ENCODE results near the gene DNAJB2. TPM values are rescaled to one million over a fixed set of nuclear protein-coding genes. Genes with fewer than 3 reads are reported as not detected.

DNAJB2 gene
- total RNA-seq, 4 donors from 2014 or later: 58.6 to 76.5 (median 71.8) TPM

GRCh38 chr2:219244789-219245147 is 34.4 kb upstream of the DNAJB2 start:
- ATAC-seq: no peak
- Histone ChIP-seq H3K27me3 (no peaks in the 10 kb centered on the region), H3K27ac (peak overlapping the region; percentile 83 to 99 (median 96)), H3K4me1 (peaks cover 38 to 41% of the 10 kb centered on the region in 2 donors), H3K36me3 (peaks cover 0 to 14% of the 10 kb centered on the region in 2 donors), H3K4me3 (peak overlapping the region; percentile 65 to 98 (median 82)), H3K9me3 (no peaks in the 10 kb centered on the region)
- intact Hi-C loops (cut with DNase I; ENCODE audit: low total_unique reads): loop anchor here (1.0 to 5.0 kb wide), 3 partner anchors 15 to 353 kb away; partner anchors contain the start of genes ANKZF1, ATG9A, CNPPD1 and STK11IP
- in situ Hi-C loops (cut with MboI; ENCODE audit: low sequenced_read_pairs in 4 of 4): no loop called here
- TF ChIP-seq CTCF (IDR thresholded peaks at IDR 0.05 in 4 of 5, conservative IDR thresholded peaks at IDR 0.05 in 1 of 5) (no peak), POLR2A (IDR thresholded peaks at IDR 0.05) (no peak)
- no peak for DNase-seq

GRCh38 chr2:219245148-219245898 is 33.8 kb upstream of the DNAJB2 start, which contains the start of the genes GLB1L and STK16:
Gene GLB1L, minus strand, starts transcription at chr2:219245444. Its CDS starts 1,871 bp downstream, at chr2:219243573.
Gene STK16, plus strand, starts transcription at chr2:219245479. Its CDS starts 521 bp downstream, at chr2:219246000.
- Histone ChIP-seq H3K4me3 (peak within 1 kb of the TSS; percentile 65 to 98 (median 82)), H3K27ac (peak within 1 kb of the TSS; percentile 83 to 99 (median 96)), H3K4me1 (peaks cover 43 to 47% of the 10 kb centered on the region in 2 donors), H3K9me3 (no peaks in the 10 kb centered on the region), H3K36me3 (peaks cover 0 to 20% of the 10 kb centered on the region in 2 donors), H3K27me3 (no peaks in the 10 kb centered on the region)
- peak; percentile 89 to 90 for ATAC-seq
- in situ Hi-C loops (cut with MboI; ENCODE audit: low sequenced_read_pairs in 4 of 4) (no loop called here), intact Hi-C loops (cut with DNase I; ENCODE audit: low total_unique reads) (loop anchor here (1.0 to 5.0 kb wide), 3 partner anchors 16 to 352 kb away; partner anchors contain the start of genes ANKZF1, ATG9A, CNPPD1 and STK11IP)
- TF ChIP-seq CTCF (IDR thresholded peaks at IDR 0.05 in 4 of 5, conservative IDR thresholded peaks at IDR 0.05 in 1 of 5): no peak
- peak; percentile 76 to 89 for TF ChIP-seq POLR2A (IDR thresholded peaks at IDR 0.05)
- DNase-seq: peak; percentile 85 to 91

- in situ Hi-C loops (cut with MboI; ENCODE audit: low sequenced_read_pairs in 4 of 4): no loop called here
- intact Hi-C loops (cut with DNase I; ENCODE audit: low total_unique reads): loop anchor here (1.0 to 5.0 kb wide), 3 partner anchors 17 to 351 kb away; partner anchors contain the start of genes ANKZF1, ATG9A, CNPPD1 and STK11IP
- H3K9me3 ChIP-seq: no peaks in the 10 kb centered on the region
- no peak for TF ChIP-seq POLR2A (IDR thresholded peaks at IDR 0.05)
- no peak for TF ChIP-seq CTCF (IDR thresholded peaks at IDR 0.05 in 4 of 5, conservative IDR thresholded peaks at IDR 0.05 in 1 of 5)
- no peaks in the 10 kb centered on the region for H3K27me3 ChIP-seq
- ATAC-seq (peak; percentile 1 to 2), DNase-seq (no peak)
- H3K36me3 ChIP-seq: peaks cover 0 to 25% of the 10 kb centered on the region in 2 donors
- H3K27ac ChIP-seq: peak overlapping the region; percentile 83 to 99 (median 96)
- peaks cover 48 to 52% of the 10 kb centered on the region in 2 donors for H3K4me1 ChIP-seq
- H3K4me3 ChIP-seq: peak overlapping the region; percentile 65 to 98 (median 82)
Measured at GRCh38 chr2:219245899-219246230, 33.3 kb upstream of the DNAJB2 start.

- no peaks in the 10 kb centered on the region for H3K9me3 ChIP-seq
- TF ChIP-seq POLR2A (IDR thresholded peaks at IDR 0.05) (no peak), CTCF (IDR thresholded peaks at IDR 0.05 in 4 of 5, conservative IDR thresholded peaks at IDR 0.05 in 1 of 5) (no peak)
- intact Hi-C loops (cut with DNase I; ENCODE audit: low total_unique reads): loop anchor here (5.0 kb wide), 1 partner anchor 351 kb away; the partner anchor contains the start of gene STK11IP
- in situ Hi-C loops (cut with MboI; ENCODE audit: low sequenced_read_pairs in 4 of 4): no loop called here
- no peak for DNase-seq
- ATAC-seq: no peak
- peak overlapping the region in 3 of 4 donors; percentile 95 to 99 (median 98) for H3K27ac ChIP-seq
- H3K36me3 ChIP-seq: peaks cover 0 to 32% of the 10 kb centered on the region in 2 donors
- no peak overlapping the region for H3K4me3 ChIP-seq
- H3K27me3 ChIP-seq: no peaks in the 10 kb centered on the region
- H3K4me1 ChIP-seq: peaks cover 55 to 59% of the 10 kb centered on the region in 2 donors
Measured at GRCh38 chr2:219246559-219246958, 32.6 kb upstream of the DNAJB2 start.
